ENCODE data around the gene LGI4.

LGI4 gene

GRCh38 chr19:35134601-35135242 is at the start of gene LGI4:
LGI4 (minus strand) TSS chr19:35135059; CDS start chr19:35134680, 379 bp downstream.
- no peak for DNase-seq

GRCh38 chr19:35184267-35184666 is 49.4 kb upstream of the LGI4 start:
- DNase-seq = no peak

- no peak for DNase-seq
Observed at GRCh38 chr19:35181387-35181786, 46.5 kb upstream of the LGI4 start.

GRCh38 chr19:35179830-35180229 is 45.0 kb upstream of the LGI4 start:
- DNase-seq = peak; percentile 8

- peak; percentile 13 for DNase-seq
Observed at GRCh38 chr19:35178701-35179100, 43.8 kb upstream of the LGI4 start.

GRCh38 chr19:35177377-35178274 is 42.8 kb upstream of the LGI4 start:
- DNase-seq = peak; percentile 41

- DNase-seq = no peak
Observed at GRCh38 chr19:35176181-35176570, 41.3 kb upstream of the LGI4 start.

GRCh38 chr19:35174226-35174625 is 39.4 kb upstream of the LGI4 start:
- no peak for DNase-seq

- DNase-seq = peak; percentile 29
Observed at GRCh38 chr19:35171730-35172129, 36.9 kb upstream of the LGI4 start.

- DNase-seq = peak; percentile 58
Observed at GRCh38 chr19:35170359-35171061, 35.7 kb upstream of the LGI4 start.

- DNase-seq = peak; percentile 50
Observed at GRCh38 chr19:35169221-35169995, 34.5 kb upstream of the LGI4 start.

GRCh38 chr19:35168196-35168595 is 33.3 kb upstream of the LGI4 start:
- peak; percentile 47 for DNase-seq

GRCh38 chr19:35167251-35168119 is 32.6 kb upstream of the LGI4 start:
- peak; percentile 54 for DNase-seq

- DNase-seq = peak; percentile 41
Observed at GRCh38 chr19:35166100-35167063, 31.5 kb upstream of the LGI4 start.

GRCh38 chr19:35165200-35166058 is 30.6 kb upstream of the LGI4 start:
- peak; percentile 46 for DNase-seq

- no peak for DNase-seq
Observed at GRCh38 chr19:35164418-35164817, 29.6 kb upstream of the LGI4 start.

- no peak for DNase-seq
Observed at GRCh38 chr19:35162471-35163326, 27.8 kb upstream of the LGI4 start.

GRCh38 chr19:35161434-35161743 is 26.5 kb upstream of the LGI4 start:
- DNase-seq = no peak

Data from activated CD8-positive, alpha-beta memory T cell treated with anti-CD3 and anti-CD28 coated beads, Interleukin-2, amount 50 U/mL, for 48 hours (primary cell).